HG02610 (cell line): Measurements from ENCODE around the gene PI4KA.
"Not testable (repeated sequence)": the region's sequence is repeated elsewhere in the genome, so short reads cannot be mapped to it uniquely, and the experiment has no call there.

Experiments
- ATAC-seq: cut with Tn5 transposase; IDR thresholded peaks from one replicate; pipeline ENCODE4 v1.9.1; 2021; ENCODE audit warnings: mild to moderate bottlenecking, moderate library complexity; ENCODE audit not compliant: unreplicated experiment

PI4KA gene

DNA sequence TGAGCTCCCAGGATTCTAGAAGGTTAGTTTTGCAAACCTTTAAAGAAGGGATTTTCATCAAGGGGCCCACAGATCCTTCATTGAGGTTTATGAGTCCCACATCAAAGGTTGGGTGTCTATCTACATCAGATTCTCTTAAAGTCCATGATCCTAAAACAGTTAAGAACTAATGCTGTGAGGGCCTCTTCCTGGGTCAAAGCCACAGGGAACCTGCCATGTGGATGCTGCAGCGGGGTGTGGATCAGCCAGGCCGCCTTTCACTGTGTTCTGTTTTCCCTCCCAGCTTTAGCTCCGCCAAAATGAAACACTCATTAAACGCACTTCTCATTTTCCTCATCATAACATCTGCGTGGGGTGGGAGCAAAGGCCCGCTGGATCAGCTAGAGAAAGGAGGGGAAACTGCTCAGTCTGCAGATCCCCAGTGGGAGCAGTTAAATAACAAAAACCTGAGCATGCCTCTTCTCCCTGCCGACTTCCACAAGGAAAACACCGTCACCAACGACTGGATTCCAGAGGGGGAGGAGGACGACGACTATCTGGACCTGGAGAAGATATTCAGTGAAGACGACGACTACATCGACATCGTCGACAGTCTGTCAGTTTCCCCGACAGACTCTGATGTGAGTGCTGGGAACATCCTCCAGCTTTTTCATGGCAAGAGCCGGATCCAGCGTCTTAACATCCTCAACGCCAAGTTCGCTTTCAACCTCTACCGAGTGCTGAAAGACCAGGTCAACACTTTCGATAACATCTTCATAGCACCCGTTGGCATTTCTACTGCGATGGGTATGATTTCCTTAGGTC lies 79.4 kb downstream of the PI4KA start:
- ATAC-seq = no peak

DNA sequence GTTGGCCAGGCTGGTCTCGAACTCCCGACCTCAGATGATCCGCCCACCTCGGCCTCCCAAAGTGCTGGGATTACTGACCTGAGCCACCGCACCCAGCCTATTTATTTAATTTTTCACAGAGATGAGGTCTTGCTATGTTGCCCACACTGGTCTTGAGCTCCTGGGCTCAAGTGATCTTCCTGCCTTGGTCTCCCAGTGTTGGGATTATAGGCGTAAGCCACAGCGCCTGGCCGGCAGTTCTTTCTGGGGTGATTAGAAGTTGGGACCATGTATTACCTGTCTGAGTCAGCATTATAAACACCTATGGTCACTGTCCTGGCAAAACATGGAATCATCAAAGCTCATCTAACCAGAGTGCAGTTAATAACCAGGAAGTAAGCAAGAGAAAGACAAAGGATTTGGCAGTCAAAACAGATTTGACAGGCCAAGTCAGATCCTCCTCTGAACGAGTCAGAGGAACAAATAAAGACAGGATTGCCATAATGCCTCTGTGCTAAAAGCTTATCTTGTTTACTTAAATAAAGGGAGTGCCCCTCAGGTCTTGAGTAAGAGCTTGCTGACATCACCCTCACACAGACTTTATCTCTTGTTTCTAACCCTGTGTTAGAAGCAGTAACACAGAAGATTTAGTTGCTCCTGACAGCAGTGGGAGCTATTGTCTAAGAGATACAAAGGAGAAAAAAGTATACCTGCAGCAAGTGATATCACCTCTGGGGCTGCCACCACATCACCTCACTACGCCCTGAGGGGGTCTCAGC lies 81.0 kb downstream of the PI4KA start:
- ATAC-seq = no peak

DNA sequence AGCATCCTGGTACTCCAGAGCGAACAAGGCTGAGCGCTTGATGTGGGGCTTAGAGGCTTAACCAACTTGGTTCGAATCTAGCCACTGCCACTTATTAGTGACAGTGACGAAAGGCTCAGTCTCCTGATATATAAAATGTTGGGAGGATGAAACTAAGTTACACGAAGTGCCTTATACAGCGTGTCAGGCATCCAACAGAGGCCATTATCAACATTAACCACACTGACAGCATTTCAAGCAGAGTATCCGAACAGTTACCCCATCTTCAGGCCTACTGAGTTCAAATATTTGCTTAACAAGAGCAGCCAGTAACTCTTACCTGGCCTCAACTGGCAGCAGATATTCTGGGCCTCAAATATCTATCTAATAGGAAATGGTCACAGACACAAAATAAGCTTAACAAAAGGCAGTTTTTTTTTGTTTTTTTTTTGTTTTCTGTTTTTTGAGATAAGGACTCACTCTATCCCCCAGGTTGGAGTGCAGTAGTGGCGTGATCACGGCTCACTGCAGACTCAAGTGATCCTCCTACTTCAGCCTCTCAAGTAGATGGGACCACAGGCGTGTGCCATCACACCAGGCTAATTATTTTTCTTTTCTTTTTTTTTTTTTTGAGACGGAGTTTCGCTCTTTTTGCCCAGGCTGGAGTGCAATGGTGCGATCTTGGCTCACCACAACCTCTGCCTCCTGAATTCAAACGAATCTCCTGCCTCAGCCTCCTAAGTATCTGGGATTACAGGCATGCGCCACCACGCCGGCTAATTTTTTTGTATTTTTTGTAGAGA lies 81.8 kb downstream of the PI4KA start:
- no peak for ATAC-seq

DNA sequence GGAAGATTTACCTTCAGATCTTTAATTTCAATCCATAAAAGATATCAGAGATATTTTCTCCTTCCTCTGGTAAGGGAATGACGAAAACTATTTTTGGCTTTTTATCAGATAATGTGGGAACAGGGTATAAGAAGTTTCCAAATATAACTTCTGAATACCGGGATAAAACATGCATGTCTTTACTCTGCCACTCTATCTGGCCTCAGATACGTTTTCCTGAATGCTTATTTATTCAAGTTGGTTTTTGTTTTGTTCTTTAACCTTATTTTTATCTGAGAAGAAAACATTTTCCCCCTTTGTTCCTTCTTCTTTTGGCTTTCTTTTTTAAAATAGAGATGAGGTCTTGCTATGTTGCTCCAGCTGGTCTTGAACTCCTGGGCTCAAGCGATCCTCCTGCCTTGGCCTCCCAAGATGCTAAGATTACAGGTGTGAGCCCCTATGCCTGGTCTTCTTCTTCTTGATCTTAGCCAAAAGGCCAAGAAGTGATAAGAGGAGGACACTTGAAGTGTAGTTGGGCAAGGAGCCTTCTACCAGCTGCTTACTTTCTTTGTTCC lies 83.2 kb downstream of the PI4KA start:
- ATAC-seq = no peak

GRCh38 chr22:20774882-20775281 lies 83.7 kb downstream of the PI4KA start:
- ATAC-seq = no peak

DNA sequence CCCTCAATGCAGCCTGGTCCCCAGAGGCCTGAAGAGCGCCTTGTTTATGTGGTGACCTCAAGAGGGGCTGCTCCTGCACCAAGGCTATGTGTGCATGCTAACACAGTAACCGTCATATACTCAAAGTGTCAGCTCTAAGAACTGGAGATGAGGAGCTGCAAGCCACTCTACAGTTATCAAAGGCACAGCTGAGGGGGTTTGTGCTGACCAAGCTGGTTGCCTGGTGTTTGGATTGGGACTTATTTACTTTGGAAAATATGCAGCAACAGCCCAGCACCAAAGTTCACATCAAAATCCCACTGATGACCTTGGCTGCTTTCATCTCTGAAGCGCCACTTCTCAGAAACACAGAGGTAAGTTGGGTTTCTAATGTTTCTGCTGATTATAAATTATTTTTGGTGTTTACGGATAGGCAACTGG lies 84.8 kb downstream of the PI4KA start, which contains the start of gene SERPIND1:
TSS of gene SERPIND1 (plus strand) at position 321 of the 420 bp plus-strand sequence. CDS start 5,200 bp downstream, outside the sequence.
- no peak for ATAC-seq

- no peak for ATAC-seq
Observed at GRCh38 chr22:20771918-20772625, 86.5 kb downstream of the PI4KA start.

DNA sequence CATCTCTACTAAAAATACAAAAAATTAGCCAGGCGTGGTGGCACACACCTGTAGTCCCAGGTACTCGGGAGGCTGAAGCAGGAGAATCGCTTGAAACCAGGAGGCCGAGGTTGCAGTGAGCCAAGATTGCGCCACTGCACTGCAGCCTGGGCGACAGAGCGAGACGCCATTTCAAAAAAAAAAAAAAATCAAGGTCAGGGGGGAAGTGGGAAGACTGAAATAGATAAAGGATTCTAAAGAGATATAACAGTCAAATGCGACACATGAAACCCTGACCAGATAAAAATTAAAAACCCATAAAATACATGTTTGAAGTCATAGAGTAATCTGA lies 89.2 kb downstream of the PI4KA start:
- ATAC-seq = not testable (repeated sequence)

DNA sequence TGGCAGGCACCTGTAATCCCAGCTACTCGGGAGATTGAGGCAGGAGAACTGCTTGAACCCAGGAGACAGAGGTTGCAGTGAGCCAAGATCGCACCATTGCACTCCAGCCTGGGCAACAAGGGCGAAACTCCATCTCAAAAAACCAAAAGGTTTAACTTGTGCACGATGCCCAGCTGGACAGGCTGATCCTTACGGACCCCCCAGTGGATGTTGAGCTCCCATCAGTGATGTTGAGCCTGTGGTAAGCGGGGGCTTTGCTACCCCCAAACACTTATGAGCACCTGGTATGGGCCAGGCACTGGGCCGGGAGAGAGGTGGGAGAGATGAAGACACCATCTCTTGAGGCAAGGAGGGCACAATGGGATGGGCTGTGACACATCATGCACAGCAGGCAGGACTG lies 92.1 kb downstream of the PI4KA start:
- ATAC-seq = no peak

DNA sequence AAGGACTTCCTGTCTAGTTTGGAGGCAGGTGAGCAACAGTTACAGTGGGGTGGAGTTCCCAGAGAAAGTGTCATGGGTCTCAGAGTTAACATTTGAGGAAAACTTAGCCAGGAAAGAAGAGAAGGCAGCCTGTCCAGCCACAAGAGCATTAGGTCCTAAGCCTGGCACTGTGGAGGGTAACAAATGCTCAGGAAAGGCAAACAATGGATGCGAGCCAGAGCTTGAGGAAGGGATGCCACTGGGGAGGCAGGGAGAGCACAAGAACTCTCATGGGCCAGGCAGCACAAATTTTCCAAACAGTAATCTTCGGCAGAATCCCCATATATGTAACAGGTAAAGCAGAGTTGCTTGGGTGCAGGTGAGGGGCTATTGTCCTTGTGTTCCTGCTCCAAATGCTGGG lies 92.7 kb downstream of the PI4KA start:
- no peak for ATAC-seq

GRCh38 chr22:20764729-20765128 lies 93.9 kb downstream of the PI4KA start:
- ATAC-seq = no peak

DNA sequence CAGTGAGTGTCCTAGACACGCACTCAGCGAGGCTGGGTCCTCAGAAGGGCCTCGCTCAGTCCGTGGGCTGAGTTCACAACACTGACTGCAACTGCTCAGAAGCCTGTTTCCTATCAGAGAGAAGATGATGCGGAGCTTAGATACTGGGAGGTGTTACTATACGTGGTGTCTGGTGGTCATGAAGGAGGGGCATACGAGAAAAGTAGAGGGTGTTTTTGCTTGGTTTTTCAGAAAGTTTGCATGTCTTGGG lies 94.2 kb downstream of the PI4KA start:
- no peak for ATAC-seq

- no peak for ATAC-seq
Observed at GRCh38 chr22:20763630-20764470, 94.8 kb downstream of the PI4KA start.

- no peak for ATAC-seq
Observed at GRCh38 chr22:20762233-20762796, 96.3 kb downstream of the PI4KA start.

DNA sequence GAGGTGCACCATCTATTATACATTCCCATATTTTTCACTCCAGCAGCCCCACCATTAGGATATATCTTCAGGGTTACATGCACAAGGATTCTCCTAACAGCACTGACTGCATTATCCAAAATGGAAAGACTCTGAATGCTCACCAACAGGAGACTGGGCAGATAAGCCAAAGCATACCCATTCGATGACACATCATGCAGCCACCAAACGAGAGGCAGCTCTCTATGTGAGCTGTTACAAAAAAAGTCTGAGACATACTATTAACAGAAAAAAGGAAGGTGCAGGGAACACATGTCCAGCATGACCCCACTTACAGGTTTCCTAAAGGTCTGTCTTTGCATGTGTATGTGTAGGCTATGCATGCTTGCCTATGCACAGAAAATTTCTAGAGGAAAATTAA lies 97.1 kb downstream of the PI4KA start:
- no peak for ATAC-seq

DNA sequence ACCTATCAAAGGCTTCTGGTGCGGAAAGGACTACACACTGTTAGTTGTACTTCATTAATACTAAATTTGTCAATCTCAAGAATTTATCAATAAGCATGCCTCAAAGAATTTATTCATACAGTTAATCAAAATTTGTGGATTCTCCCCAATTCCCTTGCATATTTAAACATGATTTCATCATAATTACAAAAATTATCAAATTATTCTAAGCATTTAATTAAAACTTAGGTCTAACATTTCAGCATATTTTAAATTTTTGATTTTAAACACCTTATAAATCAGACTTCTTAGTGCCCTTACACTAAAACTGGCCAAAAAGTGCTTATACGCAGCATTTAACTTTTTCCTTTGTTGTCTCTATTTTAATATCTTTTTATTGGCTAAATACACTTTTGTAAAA lies 98.5 kb downstream of the PI4KA start:
- ATAC-seq = no peak

GRCh38 chr22:20758688-20759087 lies 99.9 kb downstream of the PI4KA start:
- ATAC-seq = no peak

- no peak for ATAC-seq
Observed at GRCh38 chr22:20756846-20757245, 101.8 kb downstream of the PI4KA start.

- ATAC-seq = no peak
Observed at GRCh38 chr22:20752873-20753272, 105.7 kb downstream of the PI4KA start.
